Neural progenitor cell (in vitro differentiated cells): ENCODE data around the gene NDOR1.

Experiments used
- CTCF ChIP-seq: fragments of 200-600 bp; sonication (generic); IDR thresholded peaks from 2 replicates; pipeline ENCODE4 v1.5.1; 2017; ENCODE audit warnings: antibody characterized with exemption, mild to moderate bottlenecking
- EZH2 ChIP-seq: fragments of 200-600 bp; sonication (generic); IDR thresholded peaks from 2 replicates; pipeline ENCODE4 v1.6.1; 2017; ENCODE audit warnings: antibody characterized with exemption, mild to moderate bottlenecking, moderate library complexity

- TF ChIP-seq EZH2 (no peak), CTCF (no peak)
Measured at GRCh38 chr9:137170486-137171148, 34.9 kb upstream of the NDOR1 start.
